DOHH2 (cell line): ENCODE measurements around the gene NDE1.
"Not testable (repeated sequence)": the region's sequence is repeated elsewhere in the genome, so short reads cannot be mapped to it uniquely, and the experiment has no call there.

Source experiments
- H3F3A ChIP-seq: fragments of 200-600 bp; sonication (generic), shearing (Covaris generic); 2 replicates; pipeline ENCODE4 v1.6.0; 2016; ENCODE audit warnings: antibody characterized with exemption, mild to moderate bottlenecking; ENCODE audit not compliant: control insufficient read depth, insufficient read depth
- H3K27ac ChIP-seq: fragments of 200-600 bp; sonication (generic); 2 replicates; pipeline ENCODE4 v1.5.1; 2014; ENCODE audit warnings: low read depth, mild to moderate bottlenecking, low read length, moderate library complexity
- H3K27me3 ChIP-seq: fragments of 200-600 bp; sonication (generic); 2 replicates; pipeline ENCODE4 v1.6.1; 2014; ENCODE audit warnings: mild to moderate bottlenecking, low read length, mixed read lengths; ENCODE audit not compliant: control insufficient read depth
- H3K36me3 ChIP-seq: fragments of 200-600 bp; sonication (generic); 2 replicates; pipeline ENCODE4 v1.6.1; 2014; ENCODE audit warnings: mild to moderate bottlenecking, low read length, moderate library complexity, mixed read lengths; ENCODE audit not compliant: control insufficient read depth
- H3K4me1 ChIP-seq: fragments of 200-600 bp; sonication (generic); 2 replicates; pipeline ENCODE4 v1.6.1; 2014; ENCODE audit warnings: mild to moderate bottlenecking, low read length, mixed read lengths; ENCODE audit not compliant: control insufficient read depth
- H3K4me2 ChIP-seq: fragments of 200-600 bp; sonication (generic); 2 replicates; pipeline ENCODE4 v1.6.0; 2014; ENCODE audit warnings: mild to moderate bottlenecking, low read length, moderate library complexity
- H3K4me3 ChIP-seq: fragments of 200-600 bp; sonication (generic); 2 replicates; pipeline ENCODE4 v1.5.1; 2014; ENCODE audit warnings: mild to moderate bottlenecking, low read length, mixed read lengths
- H3K79me2 ChIP-seq: fragments of 200-600 bp; sonication (generic); 2 replicates; pipeline ENCODE4 v1.6.1; 2014; ENCODE audit warnings: mild to moderate bottlenecking, low read length, mixed read lengths; ENCODE audit not compliant: control insufficient read depth
- H3K9me2 ChIP-seq: fragments of 200-600 bp; sonication (generic); replicated peaks from 2 replicates; pipeline ENCODE4 v1.6.1; 2014; ENCODE audit warnings: mild to moderate bottlenecking, low read length, mixed read lengths; ENCODE audit not compliant: control insufficient read depth
- H3K9me3 ChIP-seq: fragments of 200-600 bp; sonication (generic); 2 replicates; pipeline ENCODE4 v1.6.1; 2014; ENCODE audit warnings: antibody characterized with exemption, low read length, mixed read lengths; ENCODE audit not compliant: control insufficient read depth, insufficient read depth
- H4K20me1 ChIP-seq: fragments of 200-600 bp; sonication (generic); 2 replicates; pipeline ENCODE4 v1.6.0; 2014; ENCODE audit warnings: low read depth, mild to moderate bottlenecking, antibody characterized with exemption, low read length, moderate library complexity; ENCODE audit not compliant: control insufficient read depth, insufficient read depth
- EZH2phosphoT487 ChIP-seq: fragments of 200-600 bp; sonication (generic); IDR thresholded peaks from 2 replicates; pipeline ENCODE4 v1.6.1; 2017; ENCODE audit warnings: borderline replicate concordance, mild to moderate bottlenecking, antibody characterized with exemption, low read length, moderate library complexity, mixed read lengths
- TF ChIP-seq, protein P1 (sequence below): fragments of 200-600 bp; sonication (generic); IDR thresholded peaks from one replicate; pipeline ENCODE4 v1.5.1; 2014; ENCODE audit warnings: antibody characterized with exemption, mild to moderate bottlenecking, low read depth, low read length; ENCODE audit not compliant: poor library complexity, severe bottlenecking

Gene NDE1

DNA sequence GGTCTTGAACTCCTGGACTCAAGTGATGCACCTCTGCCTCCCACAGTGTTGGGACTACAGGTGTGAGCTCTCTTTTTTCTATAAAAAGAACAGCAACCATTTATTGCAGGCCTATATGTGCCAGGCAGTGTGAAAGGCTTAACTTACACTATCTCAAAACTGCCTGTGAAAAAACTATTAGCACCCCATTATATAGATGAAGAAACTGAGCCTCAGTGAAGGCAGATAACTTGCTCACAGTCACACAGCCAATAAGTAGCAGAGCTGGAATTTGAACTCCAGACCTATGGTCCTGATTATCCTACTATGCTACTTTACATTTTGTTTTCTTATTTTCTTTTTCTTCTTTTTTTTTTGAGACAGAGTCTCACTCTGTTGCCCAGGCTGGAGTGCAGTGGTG, 15.1 kb downstream of the NDE1 start:
- Histone ChIP-seq H3K4me1 (no peaks in the 10 kb centered on the region), H3K36me3 (peaks cover 65% of the 10 kb centered on the region), H3K27ac (no peak overlapping the region), H3K9me3 (no peaks in the 10 kb centered on the region), H3K79me2 (peaks cover 34% of the 10 kb centered on the region), H4K20me1 (0 out of 2 replicates have a peak, but pooled peaks cover 6% of the 10 kb centered on the region), H3F3A (no peaks in the 10 kb centered on the region), H3K27me3 (no peaks in the 10 kb centered on the region), H3K4me3 (no peak overlapping the region), H3K4me2 (no peak overlapping the region), H3K9me2 (no peaks in the 10 kb centered on the region)
- TF ChIP-seq, protein P1, sequence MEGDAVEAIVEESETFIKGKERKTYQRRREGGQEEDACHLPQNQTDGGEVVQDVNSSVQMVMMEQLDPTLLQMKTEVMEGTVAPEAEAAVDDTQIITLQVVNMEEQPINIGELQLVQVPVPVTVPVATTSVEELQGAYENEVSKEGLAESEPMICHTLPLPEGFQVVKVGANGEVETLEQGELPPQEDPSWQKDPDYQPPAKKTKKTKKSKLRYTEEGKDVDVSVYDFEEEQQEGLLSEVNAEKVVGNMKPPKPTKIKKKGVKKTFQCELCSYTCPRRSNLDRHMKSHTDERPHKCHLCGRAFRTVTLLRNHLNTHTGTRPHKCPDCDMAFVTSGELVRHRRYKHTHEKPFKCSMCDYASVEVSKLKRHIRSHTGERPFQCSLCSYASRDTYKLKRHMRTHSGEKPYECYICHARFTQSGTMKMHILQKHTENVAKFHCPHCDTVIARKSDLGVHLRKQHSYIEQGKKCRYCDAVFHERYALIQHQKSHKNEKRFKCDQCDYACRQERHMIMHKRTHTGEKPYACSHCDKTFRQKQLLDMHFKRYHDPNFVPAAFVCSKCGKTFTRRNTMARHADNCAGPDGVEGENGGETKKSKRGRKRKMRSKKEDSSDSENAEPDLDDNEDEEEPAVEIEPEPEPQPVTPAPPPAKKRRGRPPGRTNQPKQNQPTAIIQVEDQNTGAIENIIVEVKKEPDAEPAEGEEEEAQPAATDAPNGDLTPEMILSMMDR, result no peak

DNA sequence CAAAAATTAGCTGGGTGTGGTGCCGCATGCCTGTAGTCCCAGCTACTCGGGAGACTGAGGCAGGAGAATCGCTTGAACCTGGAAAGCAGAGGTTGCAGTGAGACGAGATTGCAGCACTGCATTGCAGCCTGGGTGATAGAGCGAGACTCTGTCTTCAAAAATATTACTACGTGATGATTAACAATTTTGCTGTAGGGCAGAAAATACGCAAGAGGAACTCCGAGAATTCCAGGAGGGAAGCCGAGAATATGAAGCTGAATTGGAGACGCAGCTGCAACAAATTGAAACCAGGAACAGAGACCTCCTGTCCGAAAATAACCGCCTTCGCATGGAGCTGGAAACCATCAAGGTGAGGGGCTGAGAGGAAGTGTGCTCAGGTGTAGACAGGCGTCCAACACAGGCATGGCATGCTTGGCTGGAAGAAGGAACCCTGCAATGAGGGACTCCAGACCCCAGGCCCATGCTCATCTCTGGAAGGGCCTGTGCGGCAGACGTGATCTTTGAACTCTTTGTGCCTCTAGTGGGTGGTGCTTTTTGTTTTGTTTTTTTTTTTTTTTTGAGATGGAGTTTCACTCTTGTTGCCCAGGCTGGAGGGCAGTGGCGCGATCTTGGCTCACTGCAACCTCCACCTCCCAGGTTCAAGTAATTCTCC, 17.2 kb downstream of the NDE1 start:
- Histone ChIP-seq H3K4me2 (no peak overlapping the region), H3K27ac (no peak overlapping the region), H3K9me2 (no peaks in the 10 kb centered on the region), H3K4me3 (no peak overlapping the region), H3F3A (no peaks in the 10 kb centered on the region), H3K36me3 (peaks cover 74% of the 10 kb centered on the region), H3K79me2 (peaks cover 13% of the 10 kb centered on the region), H3K9me3 (no peaks in the 10 kb centered on the region), H4K20me1 (no peaks in the 10 kb centered on the region), H3K27me3 (no peaks in the 10 kb centered on the region), H3K4me1 (no peaks in the 10 kb centered on the region)
- TF ChIP-seq EZH2phosphoT487, result no peak
- TF ChIP-seq, protein P1, result no peak

DNA sequence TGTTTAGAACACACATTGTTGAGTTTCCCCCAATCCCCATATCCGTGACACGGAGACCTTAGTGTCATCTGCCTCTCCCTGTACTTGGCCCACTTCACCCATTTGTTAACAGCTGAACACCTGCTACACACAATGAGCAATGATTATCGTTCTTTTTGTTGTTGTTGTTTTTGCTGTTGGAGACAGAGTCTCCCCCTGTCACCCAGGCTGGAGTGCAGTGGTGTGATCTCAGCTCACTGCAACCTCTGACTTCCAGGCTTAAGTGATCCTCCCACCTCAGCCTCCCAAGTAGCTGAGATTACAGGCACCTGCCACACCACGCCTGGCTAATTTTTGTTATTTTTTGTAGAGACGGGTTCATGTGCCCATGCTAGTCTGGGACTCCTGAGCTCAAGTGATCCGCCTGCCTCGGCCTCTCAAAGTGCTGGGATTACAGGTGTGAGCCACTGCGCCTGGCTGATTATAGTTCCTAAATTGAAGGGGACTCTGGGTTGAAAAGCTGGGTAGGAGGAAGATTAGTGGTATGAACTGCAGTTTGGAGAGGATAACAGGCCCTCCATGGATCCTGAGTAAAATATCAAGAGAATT, 21.6 kb downstream of the NDE1 start:
- H3K27ac ChIP-seq, result no peak overlapping the region
- no peak overlapping the region for H3K4me3 ChIP-seq
- H3K27me3 ChIP-seq, result no peaks in the 10 kb centered on the region

DNA sequence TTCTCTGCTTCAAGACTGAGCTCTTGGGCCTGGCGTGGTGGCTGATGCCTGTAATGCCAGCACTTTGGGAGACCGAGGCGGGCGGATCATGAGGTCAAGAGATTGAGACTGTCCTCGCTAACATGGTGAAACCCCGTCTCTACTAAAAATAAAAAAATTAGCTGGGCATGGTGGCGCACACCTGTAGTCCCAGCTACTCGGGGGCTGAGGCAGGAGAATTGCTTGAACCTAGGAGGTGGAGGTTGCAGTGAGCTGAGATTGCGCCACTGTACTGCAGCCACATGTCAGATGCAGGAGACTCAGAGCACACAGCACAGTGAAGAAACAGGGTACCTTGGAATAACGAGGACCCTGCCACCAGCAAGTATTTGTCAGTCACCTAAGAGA, 22.1 kb downstream of the NDE1 start:
- H3F3A ChIP-seq, H3K4me2 ChIP-seq, H3K27ac ChIP-seq, H4K20me1 ChIP-seq, H3K4me1 ChIP-seq, H3K9me3 ChIP-seq, H3K4me3 ChIP-seq, H3K9me2 ChIP-seq, H3K27me3 ChIP-seq, H3K79me2 ChIP-seq: not testable (repeated sequence)
- H3K36me3 ChIP-seq, result peaks cover 76% of the 10 kb centered on the region

More for the DNA sequence above, 21.6 kb downstream of the NDE1 start:
- Histone ChIP-seq H3K4me1 (no peaks in the 10 kb centered on the region), H3K9me2 (no peaks in the 10 kb centered on the region), H3K36me3 (peaks cover 77% of the 10 kb centered on the region), H3F3A (no peaks in the 10 kb centered on the region), H3K9me3 (no peaks in the 10 kb centered on the region), H3K79me2 (peaks cover 5% of the 10 kb centered on the region), H4K20me1 (no peaks in the 10 kb centered on the region), H3K4me2 (no peak overlapping the region)
- no peak for TF ChIP-seq EZH2phosphoT487
- TF ChIP-seq, protein P1, result no peak
